GM12875 (cell line): ENCODE results near the gene LCE2B.
A peak's percentile ranks its signal among the peaks of the same experiment; 100 is the strongest.

Source experiments
- H3K4me3 ChIP-seq: one replicate; pipeline ENCODE4 v1.5.1; 2011; ENCODE audit warnings: low read depth, low read length, control low read depth
- TF ChIP-seq, protein P1 (sequence below): IDR thresholded peaks from 2 replicates; pipeline ENCODE4 v1.5.1; 2011; ENCODE audit warnings: low read depth, mild to moderate bottlenecking, control low read depth, inconsistent platforms, low read length, moderate library complexity, borderline replicate concordance; ENCODE audit not compliant: insufficient read depth

LCE2B gene

DNA sequence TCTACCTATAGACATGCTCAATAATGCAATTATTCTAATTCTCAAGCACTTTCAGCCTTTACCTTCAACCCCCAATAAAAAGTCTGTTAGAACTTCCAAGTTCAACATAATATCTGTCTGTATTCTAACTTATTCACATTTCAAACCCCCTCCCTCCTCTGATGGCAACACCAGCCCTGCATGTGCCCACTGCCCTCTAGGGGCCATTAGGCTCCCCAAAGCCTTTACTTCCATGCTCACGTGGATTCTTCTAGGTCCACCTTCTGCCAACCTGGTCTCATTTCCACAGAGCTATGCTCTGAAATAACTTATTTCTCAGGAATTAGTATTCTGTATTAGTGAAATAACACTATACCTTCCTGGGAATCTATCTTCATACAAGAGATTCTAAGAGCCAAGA, 49.7 kb downstream of the LCE2B start:
- no peak overlapping the region for H3K4me3 ChIP-seq

More for the DNA sequence above, 49.7 kb downstream of the LCE2B start:
- TF ChIP-seq, protein P1, sequence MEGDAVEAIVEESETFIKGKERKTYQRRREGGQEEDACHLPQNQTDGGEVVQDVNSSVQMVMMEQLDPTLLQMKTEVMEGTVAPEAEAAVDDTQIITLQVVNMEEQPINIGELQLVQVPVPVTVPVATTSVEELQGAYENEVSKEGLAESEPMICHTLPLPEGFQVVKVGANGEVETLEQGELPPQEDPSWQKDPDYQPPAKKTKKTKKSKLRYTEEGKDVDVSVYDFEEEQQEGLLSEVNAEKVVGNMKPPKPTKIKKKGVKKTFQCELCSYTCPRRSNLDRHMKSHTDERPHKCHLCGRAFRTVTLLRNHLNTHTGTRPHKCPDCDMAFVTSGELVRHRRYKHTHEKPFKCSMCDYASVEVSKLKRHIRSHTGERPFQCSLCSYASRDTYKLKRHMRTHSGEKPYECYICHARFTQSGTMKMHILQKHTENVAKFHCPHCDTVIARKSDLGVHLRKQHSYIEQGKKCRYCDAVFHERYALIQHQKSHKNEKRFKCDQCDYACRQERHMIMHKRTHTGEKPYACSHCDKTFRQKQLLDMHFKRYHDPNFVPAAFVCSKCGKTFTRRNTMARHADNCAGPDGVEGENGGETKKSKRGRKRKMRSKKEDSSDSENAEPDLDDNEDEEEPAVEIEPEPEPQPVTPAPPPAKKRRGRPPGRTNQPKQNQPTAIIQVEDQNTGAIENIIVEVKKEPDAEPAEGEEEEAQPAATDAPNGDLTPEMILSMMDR = peak; percentile 34; the same call in 1 of the 2 replicates
